Neural progenitor cell (in vitro differentiated cells): ENCODE data around the gene RAB6B. TPM values are rescaled to one million over a fixed set of nuclear protein-coding genes. Genes with fewer than 3 reads are reported as not detected.

Experiments used
- DNase-seq: peaks from one replicate; pipeline ENCODE4 v3.0.0-alpha.2; 2016; ENCODE audit warnings: low spot score
- H2AFZ ChIP-seq: fragments of 200-600 bp; sonication (generic); replicated peaks from 2 replicates; pipeline ENCODE4 v1.6.1; 2016; ENCODE audit warnings: antibody characterized with exemption
- H3F3A ChIP-seq: fragments of 200-600 bp; sonication (generic); 2 replicates; pipeline ENCODE4 v1.6.1; 2016; ENCODE audit warnings: antibody characterized with exemption, low read depth
- H3K27ac ChIP-seq: fragments of 200-600 bp; sonication (generic); 2 replicates; pipeline ENCODE4 v1.5.1; 2016; ENCODE audit warnings: mild to moderate bottlenecking
- H3K27me3 ChIP-seq: fragments of 200-600 bp; sonication (generic); 2 replicates; pipeline ENCODE4 v1.6.1; 2016; ENCODE audit warnings: mild to moderate bottlenecking, moderate library complexity
- H3K36me3 ChIP-seq: fragments of 200-600 bp; sonication (generic); 2 replicates; pipeline ENCODE4 v1.5.1; 2016
- H3K4me1 ChIP-seq: fragments of 200-600 bp; sonication (generic); 2 replicates; pipeline ENCODE4 v1.6.1; 2016; ENCODE audit warnings: mixed run types
- H3K4me2 ChIP-seq: fragments of 200-600 bp; sonication (generic); 2 replicates; pipeline ENCODE4 v1.6.1; 2016
- H3K4me3 ChIP-seq: fragments of 200-600 bp; sonication (generic); 2 replicates; pipeline ENCODE4 v1.5.1; 2016
- H3K79me2 ChIP-seq: fragments of 200-600 bp; sonication (generic); 2 replicates; pipeline ENCODE4 v1.6.1; 2016; ENCODE audit warnings: low read depth
- H3K9ac ChIP-seq: fragments of 200-600 bp; sonication (generic); 2 replicates; pipeline ENCODE4 v1.6.1; 2016
- H3K9me3 ChIP-seq: fragments of 200-600 bp; sonication (generic); 2 replicates; pipeline ENCODE4 v1.5.1; 2016; ENCODE audit warnings: low read depth
- H4K20me1 ChIP-seq: fragments of 200-600 bp; sonication (generic); 2 replicates; pipeline ENCODE4 v1.6.1; 2016; ENCODE audit warnings: low read depth
- H3K27ac Mint-ChIP-seq: 3 replicates; pipeline ENCODE4 v1.8.0; 2021; ENCODE audit warnings: mixed read lengths
- H3K27me3 Mint-ChIP-seq: 2 replicates; pipeline ENCODE4 v1.8.0; 2022; ENCODE audit warnings: low read depth, mild to moderate bottlenecking, inconsistent platforms, moderate library complexity, mixed read lengths; ENCODE audit not compliant: insufficient read depth
- H3K36me3 Mint-ChIP-seq: 3 replicates; pipeline ENCODE4 v1.8.0; 2021; ENCODE audit warnings: mixed read lengths
- H3K4me1 Mint-ChIP-seq: 3 replicates; pipeline ENCODE4 v1.8.0; 2021; ENCODE audit warnings: mixed read lengths
- H3K4me3 Mint-ChIP-seq: 3 replicates; pipeline ENCODE4 v1.8.0; 2021; ENCODE audit warnings: mild to moderate bottlenecking, moderate library complexity, mixed read lengths
- H3K9me3 Mint-ChIP-seq: 3 replicates; pipeline ENCODE4 v1.8.0; 2020; ENCODE audit warnings: mixed read lengths
- EZH2 ChIP-seq: fragments of 200-600 bp; sonication (generic); IDR thresholded peaks from 2 replicates; pipeline ENCODE4 v1.6.1; 2017; ENCODE audit warnings: antibody characterized with exemption, mild to moderate bottlenecking, moderate library complexity
- EZH2phosphoT487 ChIP-seq: fragments of 200-600 bp; sonication (generic); IDR thresholded peaks from 2 replicates; pipeline ENCODE4 v1.6.1; 2017; ENCODE audit warnings: antibody characterized with exemption
- total RNA-seq: library from RNA; depleted of rRNA; stranded (reverse); fragments of >200 nt; gene quantifications from 2 replicates; pipeline ENCODE4 v1.2.3, GENCODE V29; 2015; ENCODE audit warnings: low replicate concordance
- TF ChIP-seq, protein P1 (sequence below): fragments of 200-600 bp; sonication (generic); IDR thresholded peaks from 2 replicates; pipeline ENCODE4 v1.5.1; 2017; ENCODE audit warnings: antibody characterized with exemption, mild to moderate bottlenecking

Gene RAB6B
- total RNA-seq, 1 donor from 2014 or later = 7.7 TPM

DNA sequence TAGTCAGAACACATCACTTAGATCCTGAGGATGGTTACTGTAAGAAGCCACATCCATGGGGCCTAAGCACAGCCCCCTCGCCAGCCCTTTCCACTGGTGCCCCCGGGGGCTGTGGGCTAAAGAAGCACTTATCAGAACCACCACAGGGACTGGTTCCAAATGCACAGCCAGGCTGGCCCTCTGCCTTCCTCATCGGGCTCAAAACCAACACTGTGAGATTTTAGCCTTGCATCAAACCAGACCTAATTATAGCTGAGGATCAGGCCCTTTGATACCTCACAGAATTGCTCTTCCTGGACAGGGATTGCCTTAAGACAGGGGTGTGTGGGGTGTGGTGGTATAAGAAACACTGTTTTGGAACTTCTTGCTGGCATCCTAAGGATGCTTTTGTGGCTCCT, 66.4 kb downstream of the RAB6B start:
- Histone ChIP-seq H4K20me1 (no peaks in the 10 kb centered on the region), H3K9ac (no peak overlapping the region), H3K9me3 (no peaks in the 10 kb centered on the region), H3F3A (no peaks in the 10 kb centered on the region), H3K4me2 (no peak overlapping the region), H3K36me3 (no peaks in the 10 kb centered on the region), H3K27ac (no peak overlapping the region), H3K4me3 (no peak overlapping the region), H3K79me2 (no peaks in the 10 kb centered on the region), H3K27me3 (no peaks in the 10 kb centered on the region), H2AFZ (no peak overlapping the region), H3K4me1 (no peaks in the 10 kb centered on the region)
- Mint-ChIP-seq H3K27ac (no peak overlapping the region), H3K9me3 (no peaks in the 10 kb centered on the region), H3K27me3 (peaks cover 5% of the 10 kb centered on the region), H3K4me3 (no peak overlapping the region), H3K4me1 (no peaks in the 10 kb centered on the region), H3K36me3 (peaks cover 10% of the 10 kb centered on the region)
- DNase-seq = no peak
- TF ChIP-seq EZH2phosphoT487 (no peak), EZH2 (no peak)
- TF ChIP-seq, protein P1, sequence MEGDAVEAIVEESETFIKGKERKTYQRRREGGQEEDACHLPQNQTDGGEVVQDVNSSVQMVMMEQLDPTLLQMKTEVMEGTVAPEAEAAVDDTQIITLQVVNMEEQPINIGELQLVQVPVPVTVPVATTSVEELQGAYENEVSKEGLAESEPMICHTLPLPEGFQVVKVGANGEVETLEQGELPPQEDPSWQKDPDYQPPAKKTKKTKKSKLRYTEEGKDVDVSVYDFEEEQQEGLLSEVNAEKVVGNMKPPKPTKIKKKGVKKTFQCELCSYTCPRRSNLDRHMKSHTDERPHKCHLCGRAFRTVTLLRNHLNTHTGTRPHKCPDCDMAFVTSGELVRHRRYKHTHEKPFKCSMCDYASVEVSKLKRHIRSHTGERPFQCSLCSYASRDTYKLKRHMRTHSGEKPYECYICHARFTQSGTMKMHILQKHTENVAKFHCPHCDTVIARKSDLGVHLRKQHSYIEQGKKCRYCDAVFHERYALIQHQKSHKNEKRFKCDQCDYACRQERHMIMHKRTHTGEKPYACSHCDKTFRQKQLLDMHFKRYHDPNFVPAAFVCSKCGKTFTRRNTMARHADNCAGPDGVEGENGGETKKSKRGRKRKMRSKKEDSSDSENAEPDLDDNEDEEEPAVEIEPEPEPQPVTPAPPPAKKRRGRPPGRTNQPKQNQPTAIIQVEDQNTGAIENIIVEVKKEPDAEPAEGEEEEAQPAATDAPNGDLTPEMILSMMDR = no peak

DNA sequence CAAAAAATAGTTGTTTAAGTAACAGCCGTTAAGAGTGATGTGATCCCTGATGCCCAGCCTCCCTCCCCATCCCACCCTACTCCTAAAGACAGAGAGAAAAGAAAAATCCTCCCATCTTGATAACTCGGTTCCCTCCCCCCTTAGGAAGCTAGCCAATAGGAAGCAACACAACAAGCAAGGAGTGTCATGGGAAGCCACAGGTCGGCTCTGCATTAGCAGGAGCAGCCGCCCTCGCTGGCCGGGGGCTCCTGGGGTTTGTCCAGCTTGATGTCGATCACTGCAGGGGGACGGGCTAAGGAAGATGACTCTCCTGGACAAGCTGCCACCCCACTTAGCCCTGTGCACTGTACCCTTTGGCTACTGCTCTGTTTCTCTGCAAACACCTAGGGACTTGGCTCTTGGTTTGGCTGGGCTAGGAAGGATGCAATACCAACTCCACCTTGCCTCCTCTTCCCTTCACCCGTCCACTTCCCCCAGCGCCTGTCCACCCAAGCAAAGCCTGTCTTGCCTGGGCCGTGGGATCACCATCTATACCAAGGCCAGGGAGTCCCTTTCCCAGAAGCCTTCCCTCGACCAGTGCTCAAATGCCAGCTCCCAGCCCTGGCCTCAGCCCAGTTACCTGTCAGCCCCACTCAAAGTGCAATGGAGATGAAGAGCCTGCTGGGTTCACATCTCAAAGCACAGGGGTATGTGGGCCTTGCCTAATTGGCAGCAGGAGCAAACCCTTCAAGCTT, 66.9 kb downstream of the RAB6B start:
- no peaks in the 10 kb centered on the region for H3K9me3 Mint-ChIP-seq
- Histone ChIP-seq H3K4me2 (no peak overlapping the region), H3F3A (no peaks in the 10 kb centered on the region), H3K27ac (no peak overlapping the region), H3K27me3 (no peaks in the 10 kb centered on the region), H2AFZ (no peak overlapping the region), H3K4me3 (no peak overlapping the region), H3K36me3 (no peaks in the 10 kb centered on the region), H3K79me2 (no peaks in the 10 kb centered on the region), H4K20me1 (no peaks in the 10 kb centered on the region), H3K9ac (no peak overlapping the region), H3K4me1 (no peaks in the 10 kb centered on the region), H3K9me3 (no peaks in the 10 kb centered on the region)
- peaks cover 15% of the 10 kb centered on the region for H3K36me3 Mint-ChIP-seq
- no peak overlapping the region for H3K27ac Mint-ChIP-seq
- H3K4me3 Mint-ChIP-seq = no peak overlapping the region
- peaks cover 5% of the 10 kb centered on the region for H3K27me3 Mint-ChIP-seq
- peak; percentile 13 for DNase-seq
- no peak for TF ChIP-seq EZH2
- TF ChIP-seq EZH2phosphoT487 = no peak
- TF ChIP-seq, protein P1 = no peak
- no peaks in the 10 kb centered on the region for H3K4me1 Mint-ChIP-seq

GRCh38 chr3:133827684-133828083, 68.0 kb downstream of the RAB6B start:
- H3K27me3 ChIP-seq = no peaks in the 10 kb centered on the region
- H3K4me1 ChIP-seq = no peaks in the 10 kb centered on the region
- no peak overlapping the region for H3K27ac ChIP-seq
- no peak overlapping the region for H3K4me2 ChIP-seq
- H3K4me3 ChIP-seq = no peak overlapping the region
- Mint-ChIP-seq H3K36me3 (peaks cover 22% of the 10 kb centered on the region), H3K9me3 (no peaks in the 10 kb centered on the region), H3K4me3 (no peak overlapping the region), H3K4me1 (peaks cover under 1% of the 10 kb centered on the region), H3K27me3 (peaks cover 5% of the 10 kb centered on the region), H3K27ac (no peak overlapping the region)
- DNase-seq = no peak
- no peaks in the 10 kb centered on the region for H3K9me3 ChIP-seq
- H3F3A ChIP-seq = no peaks in the 10 kb centered on the region
- no peaks in the 10 kb centered on the region for H3K36me3 ChIP-seq
- TF ChIP-seq, protein P1 = no peak
- TF ChIP-seq EZH2 = no peak
- TF ChIP-seq EZH2phosphoT487 = no peak
- H4K20me1 ChIP-seq = peaks cover 1% of the 10 kb centered on the region
- H3K9ac ChIP-seq = no peak overlapping the region
- H2AFZ ChIP-seq = no peak overlapping the region
- no peaks in the 10 kb centered on the region for H3K79me2 ChIP-seq
